H54 (cell line): ENCODE data around the gene UTP14C.
A peak's percentile ranks its signal among the peaks of the same experiment; 100 is the strongest.
"Not testable (repeated sequence)": the region's sequence is repeated elsewhere in the genome, so short reads cannot be mapped to it uniquely, and the experiment has no call there.

Experiments used
- DNase-seq: peaks from one replicate; pipeline ENCODE4 v3.0.0; 2011; ENCODE audit warnings: low spot score, mixed read lengths; ENCODE audit not compliant: insufficient read length
- FAIRE-seq: peaks from 3 replicates; lab custom pipeline; 2011; peaks lifted over from hg19 to GRCh38; lab: Jason Lieb, UNC
- POLR2A ChIP-seq: IDR thresholded peaks from 2 replicates; pipeline ENCODE4 v1.6.1; 2011; ENCODE audit warnings: low read depth, mild to moderate bottlenecking, low read length

UTP14C gene

GRCh38 chr13:52011632-52012511 lies 12.6 kb upstream of the UTP14C start, which contains the start of gene ALG11:
Gene ALG11 (plus strand): TSS chr13:52012398. CDS start chr13:52012419, 21 bp downstream.
- FAIRE-seq (peak; percentile 95), DNase-seq (peak; percentile 84)
- TF ChIP-seq POLR2A: peak; percentile 77

- DNase-seq (no peak), FAIRE-seq (no peak)
- TF ChIP-seq POLR2A: no peak
Measured at GRCh38 chr13:52012512-52012836, 12.0 kb upstream of the UTP14C start.

DNA sequence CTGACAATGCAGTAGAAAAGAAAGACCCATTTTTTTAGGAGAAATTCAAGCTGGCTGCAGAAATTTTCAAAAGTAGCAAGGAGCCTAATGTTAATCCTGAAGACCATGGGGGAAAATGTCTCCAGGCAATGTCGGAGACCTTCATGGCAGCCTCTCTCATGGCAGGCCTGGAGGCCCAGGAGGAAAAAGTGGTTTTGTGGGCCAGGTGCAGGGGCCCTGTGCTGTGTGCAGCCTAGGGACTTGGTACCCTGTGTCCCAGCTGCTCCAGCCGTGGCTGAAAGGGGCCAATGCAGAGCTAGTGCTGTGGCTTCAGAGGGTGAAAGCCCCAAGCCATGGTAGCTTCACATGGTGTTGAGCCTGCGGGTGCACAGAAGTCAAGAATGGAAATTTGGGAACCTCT lies 8.2 kb upstream of the UTP14C start:
- FAIRE-seq (no peak), DNase-seq (no peak)
- no peak for TF ChIP-seq POLR2A

- FAIRE-seq (no peak), DNase-seq (no peak)
- TF ChIP-seq POLR2A: no peak
Measured at GRCh38 chr13:52020191-52020590, 4.3 kb upstream of the UTP14C start.

- DNase-seq (no peak), FAIRE-seq (no peak)
- TF ChIP-seq POLR2A: no peak
Measured at GRCh38 chr13:52022356-52022755, 2.1 kb upstream of the UTP14C start.

- FAIRE-seq (no peak), DNase-seq (no peak)
- no peak for TF ChIP-seq POLR2A
Measured at GRCh38 chr13:52025475-52026245, 1.2 kb downstream of the UTP14C start.

- FAIRE-seq (no peak), DNase-seq (no peak)
- no peak for TF ChIP-seq POLR2A
Measured at GRCh38 chr13:52026246-52026626, 1.7 kb downstream of the UTP14C start.

DNA sequence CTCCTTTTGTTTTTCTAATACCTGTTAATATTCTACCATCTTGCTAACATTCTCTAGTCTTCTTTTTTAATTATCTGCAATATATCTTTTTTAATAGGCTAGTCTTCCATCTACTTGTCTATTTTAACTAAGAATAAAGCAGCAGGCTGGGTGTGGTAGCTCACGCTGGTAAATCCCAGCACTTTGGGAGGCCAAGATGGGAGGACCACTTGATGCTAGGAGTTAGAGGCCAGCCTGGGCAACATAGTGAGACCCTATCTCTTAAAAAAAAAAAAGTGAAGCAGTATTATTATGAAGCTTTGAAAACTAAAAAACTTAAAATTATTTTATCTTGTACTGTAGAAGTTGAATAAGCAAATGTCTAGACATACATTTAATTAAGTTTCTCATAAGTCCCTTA lies 3.3 kb downstream of the UTP14C start:
- no peak for TF ChIP-seq POLR2A
- no peak for DNase-seq
- no peak for FAIRE-seq

DNA sequence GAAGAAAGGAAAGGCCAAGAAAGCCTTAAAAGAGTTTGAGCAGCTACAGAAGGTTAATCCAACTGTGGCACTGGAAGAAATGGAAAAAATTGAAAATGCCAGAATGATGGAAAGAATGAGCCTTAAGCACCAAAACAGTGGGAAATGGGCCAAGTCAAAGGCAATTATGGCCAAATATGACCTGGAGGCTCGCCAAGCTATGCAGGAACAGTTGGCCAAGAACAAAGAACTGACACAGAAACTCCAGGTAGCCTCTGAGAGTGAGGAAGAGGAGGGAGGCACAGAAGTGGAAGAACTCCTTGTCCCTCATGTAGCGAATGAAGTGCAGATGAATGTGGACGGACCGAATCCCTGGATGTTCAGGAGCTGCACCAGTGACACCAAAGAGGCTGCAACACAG lies 5.1 kb downstream of the UTP14C start:
- FAIRE-seq: no peak
- no peak for DNase-seq
- no peak for TF ChIP-seq POLR2A

DNA sequence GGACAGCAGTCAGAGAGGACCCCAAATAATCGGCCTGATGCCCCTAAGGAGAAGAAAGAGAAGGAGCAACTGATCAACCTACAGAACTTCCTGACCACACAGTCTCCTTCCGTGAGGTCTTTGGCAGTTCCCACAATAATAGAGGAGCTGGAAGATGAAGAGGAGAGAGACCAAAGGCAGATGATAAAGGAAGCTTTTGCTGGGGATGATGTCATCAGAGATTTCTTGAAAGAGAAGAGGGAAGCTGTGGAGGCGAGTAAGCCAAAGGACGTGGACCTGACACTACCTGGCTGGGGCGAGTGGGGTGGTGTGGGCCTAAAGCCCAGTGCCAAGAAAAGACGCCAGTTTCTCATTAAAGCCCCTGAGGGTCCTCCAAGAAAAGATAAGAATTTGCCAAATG lies 5.9 kb downstream of the UTP14C start:
- not testable (repeated sequence) for FAIRE-seq, DNase-seq

GRCh38 chr13:52033039-52033438 lies 8.5 kb downstream of the UTP14C start:
- no peak for FAIRE-seq
- TF ChIP-seq POLR2A: no peak
- DNase-seq: no peak

DNA sequence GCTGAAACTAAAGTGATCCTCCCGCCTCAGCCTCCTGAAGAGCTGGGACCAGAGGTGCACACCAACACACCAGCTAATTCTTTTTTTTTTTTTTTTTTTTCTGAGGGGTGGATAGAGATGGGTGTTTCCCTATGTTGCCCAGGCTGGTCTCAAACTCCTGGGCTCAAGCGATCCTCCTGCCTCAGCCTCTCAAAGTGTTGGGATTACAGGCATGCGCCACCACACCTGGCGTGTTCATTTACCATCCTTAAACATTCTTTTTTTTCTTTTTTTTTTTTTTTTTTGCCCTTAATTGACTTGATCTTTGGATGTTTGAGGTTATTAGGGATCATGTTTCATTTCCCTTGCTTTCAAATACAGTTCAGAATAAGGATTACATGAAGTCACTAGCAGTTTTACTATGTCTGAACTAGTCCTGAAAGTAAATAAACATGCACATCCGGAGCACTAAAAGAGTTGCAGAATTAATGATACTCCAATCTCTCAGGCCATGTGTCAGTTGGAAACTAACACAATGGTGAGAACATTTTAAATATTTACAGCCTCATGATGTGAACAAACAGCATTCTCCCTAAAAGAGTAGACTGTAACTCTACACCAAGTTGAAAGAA lies 10.2 kb downstream of the UTP14C start:
- DNase-seq (no peak), FAIRE-seq (no peak)
- no peak for TF ChIP-seq POLR2A

DNA sequence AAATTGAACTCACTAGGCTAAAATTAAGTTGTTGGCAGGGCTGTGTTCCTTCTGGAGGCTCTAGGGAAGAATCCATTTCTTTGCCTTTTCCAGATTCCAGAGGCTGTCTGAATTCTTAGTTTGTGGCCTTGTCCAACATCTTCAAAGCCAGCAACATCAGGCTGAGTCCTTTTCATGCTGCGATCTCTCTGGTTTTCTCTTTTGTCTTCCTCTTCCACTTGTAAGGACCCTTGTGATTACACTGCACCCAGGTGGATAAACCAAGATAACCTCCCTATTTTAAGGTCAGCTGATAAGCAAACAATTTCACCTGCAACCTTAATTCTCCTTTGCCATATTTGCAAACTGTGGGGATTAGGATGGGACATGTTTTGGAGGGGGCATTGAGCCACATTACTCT lies 11.5 kb downstream of the UTP14C start:
- no peak for DNase-seq
- FAIRE-seq: no peak
- TF ChIP-seq POLR2A: no peak

GRCh38 chr13:52043675-52044074 lies 19.2 kb downstream of the UTP14C start:
- no peak for DNase-seq
- no peak for TF ChIP-seq POLR2A
- no peak for FAIRE-seq

DNA sequence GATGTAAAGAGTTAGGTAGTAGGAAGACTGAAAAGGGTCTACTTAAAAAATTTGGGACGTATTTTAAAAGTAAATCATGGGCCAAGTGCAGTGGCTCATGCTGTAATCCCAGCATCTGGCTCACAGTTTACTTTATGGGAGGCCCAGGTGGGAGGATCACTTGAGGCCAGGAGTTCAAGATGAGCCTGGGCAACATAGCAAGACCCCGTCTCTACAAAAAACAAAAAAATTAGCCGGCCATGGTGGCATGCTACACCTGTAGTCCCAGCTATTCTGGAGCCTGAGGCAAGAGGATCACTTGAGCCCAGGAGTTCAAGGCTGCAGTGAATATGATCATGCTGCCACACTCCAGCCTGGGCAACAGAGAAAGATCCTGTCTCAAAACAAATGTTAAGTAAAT lies 23.0 kb downstream of the UTP14C start:
- TF ChIP-seq POLR2A: no peak
- no peak for DNase-seq

More for the DNA sequence above, 23.0 kb downstream of the UTP14C start:
- FAIRE-seq: no peak
